ENCODE measurements around the gene DEPDC5. TPM values are rescaled to one million over a fixed set of nuclear protein-coding genes. Genes with fewer than 3 reads are reported as not detected.

Gene DEPDC5
- polyA plus RNA-seq, 1 experiment, result 14.3 TPM

DNA sequence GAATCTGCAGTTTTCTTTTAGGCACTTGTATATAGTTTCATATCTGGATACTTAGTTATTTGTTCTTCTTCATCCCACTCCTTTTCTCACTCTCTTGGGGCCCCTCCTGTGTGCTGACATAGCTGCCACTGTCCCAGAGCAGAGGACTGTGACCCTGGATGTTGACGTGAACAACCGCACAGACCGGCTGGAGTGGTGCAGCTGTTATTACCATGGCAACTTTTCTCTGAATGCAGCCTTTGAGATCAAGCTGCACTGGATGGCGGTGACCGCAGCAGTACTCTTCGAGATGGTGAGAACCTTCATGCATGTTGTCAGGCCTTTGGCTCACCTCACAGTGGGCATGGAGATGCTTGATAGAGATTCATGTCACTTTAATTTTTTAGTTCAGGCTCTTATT lies 139.6 kb downstream of the DEPDC5 start:
- TF ChIP-seq, protein P1, sequence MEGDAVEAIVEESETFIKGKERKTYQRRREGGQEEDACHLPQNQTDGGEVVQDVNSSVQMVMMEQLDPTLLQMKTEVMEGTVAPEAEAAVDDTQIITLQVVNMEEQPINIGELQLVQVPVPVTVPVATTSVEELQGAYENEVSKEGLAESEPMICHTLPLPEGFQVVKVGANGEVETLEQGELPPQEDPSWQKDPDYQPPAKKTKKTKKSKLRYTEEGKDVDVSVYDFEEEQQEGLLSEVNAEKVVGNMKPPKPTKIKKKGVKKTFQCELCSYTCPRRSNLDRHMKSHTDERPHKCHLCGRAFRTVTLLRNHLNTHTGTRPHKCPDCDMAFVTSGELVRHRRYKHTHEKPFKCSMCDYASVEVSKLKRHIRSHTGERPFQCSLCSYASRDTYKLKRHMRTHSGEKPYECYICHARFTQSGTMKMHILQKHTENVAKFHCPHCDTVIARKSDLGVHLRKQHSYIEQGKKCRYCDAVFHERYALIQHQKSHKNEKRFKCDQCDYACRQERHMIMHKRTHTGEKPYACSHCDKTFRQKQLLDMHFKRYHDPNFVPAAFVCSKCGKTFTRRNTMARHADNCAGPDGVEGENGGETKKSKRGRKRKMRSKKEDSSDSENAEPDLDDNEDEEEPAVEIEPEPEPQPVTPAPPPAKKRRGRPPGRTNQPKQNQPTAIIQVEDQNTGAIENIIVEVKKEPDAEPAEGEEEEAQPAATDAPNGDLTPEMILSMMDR (IDR thresholded peaks at IDR 0.05; ENCODE audit: low read depth, low read length), result no peak
- no peak overlapping the region for H3K4me3 ChIP-seq (ENCODE audit: low read depth, low read length)
- H3K27ac ChIP-seq (ENCODE audit: low read depth, low read length), result no peak overlapping the region
- no peaks in the 10 kb centered on the region for H3K9me3 ChIP-seq (ENCODE audit: control insufficient read depth, insufficient read depth, low read length)
- no peaks in the 10 kb centered on the region for H3K27me3 ChIP-seq (ENCODE audit: control insufficient read depth, insufficient read depth, low read length)
- no peak for DNase-seq (ENCODE audit: low read depth, low spot score)
- ChIA-PET POLR2A (no interaction called here), CTCF (interaction anchor here (0.6 kb wide), 1 partner anchor 1708 kb away, joined by 3 read pairs; no protein-coding TSS in a partner anchor)

DNA sequence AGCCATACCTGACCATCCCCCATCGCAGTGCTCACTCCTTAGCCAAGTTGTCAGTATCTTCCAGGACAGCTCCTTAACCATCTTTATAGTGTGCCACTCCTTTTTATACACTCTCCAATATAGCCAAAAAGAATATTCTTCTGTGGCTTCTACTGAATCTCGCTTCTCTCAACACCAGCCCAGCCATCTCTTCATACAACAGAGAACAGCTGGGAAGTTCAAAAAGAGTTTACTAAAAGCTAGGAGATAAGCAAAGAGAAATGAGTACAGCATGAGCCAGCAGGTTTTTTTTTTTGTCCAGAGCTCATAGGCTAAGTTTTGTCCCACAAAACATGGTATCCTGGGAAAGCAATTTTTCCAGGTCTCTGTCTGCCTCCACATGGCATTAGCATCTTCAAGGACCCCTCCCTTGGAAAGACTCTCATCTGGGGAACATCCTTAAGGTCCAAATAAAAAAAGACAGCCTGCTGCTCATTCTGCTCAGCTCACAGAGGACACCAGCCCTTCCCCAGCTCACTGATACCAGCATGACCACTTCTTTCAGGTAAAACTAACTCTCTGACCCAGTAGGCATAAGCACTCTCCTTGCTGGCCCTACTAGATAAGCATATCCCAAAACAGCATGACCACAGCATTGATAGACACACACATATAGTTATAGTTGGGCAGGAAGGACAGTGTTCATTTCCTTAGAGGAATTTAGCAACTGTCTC lies 141.7 kb downstream of the DEPDC5 start:
- DNase-seq (ENCODE audit: low read depth, low spot score), result no peak
- Histone ChIP-seq H3K27me3 (ENCODE audit: control insufficient read depth, insufficient read depth, low read length) (no peaks in the 10 kb centered on the region), H3K9me3 (ENCODE audit: control insufficient read depth, insufficient read depth, low read length) (no peaks in the 10 kb centered on the region), H3K27ac (ENCODE audit: low read depth, low read length) (no peak overlapping the region), H3K4me3 (ENCODE audit: low read depth, low read length) (no peak overlapping the region)
- TF ChIP-seq, protein P1 (IDR thresholded peaks at IDR 0.05; ENCODE audit: low read depth, low read length), result no peak
- CTCF ChIA-PET, result interaction anchor here (0.6 kb wide), 1 partner anchor 13 kb away, joined by 3 read pairs; no protein-coding TSS in a partner anchor
- POLR2A ChIA-PET, result no interaction called here

DNA sequence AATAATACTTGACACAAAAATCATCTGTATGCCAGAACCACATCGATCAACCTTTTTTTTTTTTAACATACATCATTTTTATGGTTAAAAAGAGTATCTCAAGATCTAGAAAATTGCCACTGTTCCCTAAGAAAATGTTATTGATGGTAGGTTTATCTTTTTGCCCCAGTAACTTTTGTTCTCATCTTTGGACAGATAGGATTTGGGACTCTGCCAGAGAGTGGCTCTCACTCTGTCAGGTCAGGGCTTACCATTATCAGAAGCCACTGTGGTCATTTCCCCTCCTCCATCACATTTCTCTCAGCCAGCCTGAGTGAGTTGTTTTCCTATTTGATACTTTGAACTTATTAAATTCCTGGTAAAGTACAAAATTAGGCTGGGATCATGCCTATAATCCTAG lies 142.7 kb downstream of the DEPDC5 start:
- DNase-seq (ENCODE audit: low read depth, low spot score), result no peak
- Histone ChIP-seq H3K9me3 (ENCODE audit: control insufficient read depth, insufficient read depth, low read length) (no peaks in the 10 kb centered on the region), H3K4me3 (ENCODE audit: low read depth, low read length) (no peak overlapping the region), H3K27ac (ENCODE audit: low read depth, low read length) (no peak overlapping the region), H3K27me3 (ENCODE audit: control insufficient read depth, insufficient read depth, low read length) (no peaks in the 10 kb centered on the region)
- ChIA-PET CTCF (interaction anchor here (0.6 kb wide), 1 partner anchor 12 kb away, joined by 3 read pairs; no protein-coding TSS in a partner anchor), POLR2A (no interaction called here)
- TF ChIP-seq, protein P1 (IDR thresholded peaks at IDR 0.05; ENCODE audit: low read depth, low read length), result no peak

DNA sequence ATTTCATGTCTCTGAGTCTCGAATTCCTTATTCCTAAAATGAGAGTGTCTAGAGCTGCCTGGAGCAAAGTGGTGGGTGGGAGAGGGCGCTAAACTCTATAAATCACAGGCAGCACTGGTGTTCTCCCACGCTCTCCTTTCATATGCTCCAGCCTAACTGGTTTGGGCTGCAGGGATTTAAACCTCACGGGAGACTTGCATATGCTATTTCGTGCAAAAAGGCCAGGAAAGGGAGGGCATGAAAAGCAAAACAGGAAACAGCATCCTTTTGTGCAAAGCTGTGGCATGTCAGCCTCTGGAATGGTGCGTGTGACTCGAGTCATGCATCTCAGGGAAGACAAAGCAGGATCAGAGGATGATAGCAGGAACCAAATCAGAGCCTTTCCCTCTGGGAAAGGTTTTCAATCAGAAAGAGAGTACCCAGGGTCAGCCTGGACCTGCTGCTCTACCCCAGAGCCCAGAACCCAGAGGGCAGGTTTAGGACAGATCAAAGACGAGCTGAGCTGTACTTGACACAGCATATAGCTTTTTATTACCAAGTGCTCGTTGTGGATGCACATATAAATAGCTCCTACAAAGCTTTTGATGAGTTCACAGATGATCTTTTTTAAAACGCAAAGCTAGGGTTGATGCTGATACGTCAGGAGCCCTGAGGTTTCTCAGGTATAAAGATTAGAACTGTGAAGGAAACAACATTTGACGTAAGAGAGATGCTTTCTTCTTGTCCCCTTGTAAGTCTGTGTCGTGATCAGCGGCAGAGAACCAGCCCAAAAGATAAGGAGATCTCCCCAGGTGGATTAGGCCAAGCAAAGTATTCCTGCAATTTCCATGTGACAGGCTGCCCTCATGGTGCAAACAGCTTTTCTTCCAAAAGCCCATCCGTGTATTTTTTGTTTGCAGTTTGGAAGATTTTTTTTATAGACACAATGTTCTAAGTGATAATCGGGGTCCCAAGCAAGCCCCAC lies 144.3 kb downstream of the DEPDC5 start:
- H3K27ac ChIP-seq (ENCODE audit: low read depth, low read length), result no peak overlapping the region

More for the DNA sequence above, 144.3 kb downstream of the DEPDC5 start:
- TF ChIP-seq, protein P1 (IDR thresholded peaks at IDR 0.05; ENCODE audit: low read depth, low read length), result no peak
- H3K9me3 ChIP-seq (ENCODE audit: control insufficient read depth, insufficient read depth, low read length), result no peaks in the 10 kb centered on the region
- no peak overlapping the region for H3K4me3 ChIP-seq (ENCODE audit: low read depth, low read length)
- no peaks in the 10 kb centered on the region for H3K27me3 ChIP-seq (ENCODE audit: control insufficient read depth, insufficient read depth, low read length)
- ChIA-PET POLR2A (no interaction called here), CTCF (no interaction called here)
- no peak for DNase-seq (ENCODE audit: low read depth, low spot score)

Measured in AG04450 (cell line).